Gastroesophageal sphincter (tissue), 4 donors: Measurements from ENCODE around the gene CRIP3. TPM values are rescaled to one million over a fixed set of nuclear protein-coding genes. Genes with fewer than 3 reads are reported as not detected.

ENCODE experiments used
- ATAC-seq: fragments of 150-250 bp; one replicate; pipeline ENCODE4 v1.9.1; 2016; ENCODE audit warnings: mild to moderate bottlenecking, moderate library complexity
- H3K27ac ChIP-seq, 4 donors: fragments of 200-600 bp; sonication (generic) in 3 of 4; 1 replicate in 3 of 4; 2 replicates in 1 of 4; pipeline ENCODE4 v1.5.1; 2016 to 2019
- H3K27me3 ChIP-seq: fragments of 200-600 bp; sonication (generic); one replicate; pipeline ENCODE4 v1.5.1; 2019
- H3K36me3 ChIP-seq, 2 donors: fragments of 200-600 bp; sonication (generic); one replicate each; pipeline ENCODE4 v1.5.1; 2019; ENCODE audit warnings: control low read depth in 1 of 2
- H3K4me1 ChIP-seq, 3 donors: fragments of 200-600 bp; sonication (generic); 1 replicate in 2 of 3; 2 replicates in 1 of 3; pipeline ENCODE4 v1.5.1; 2016 to 2019; ENCODE audit warnings: control low read depth in 2 of 3
- H3K4me3 ChIP-seq, 2 donors: fragments of 200-600 bp; sonication (generic); one replicate each; pipeline ENCODE4 v1.5.1; 2019; ENCODE audit warnings: mild to moderate bottlenecking in 1 of 2, moderate library complexity in 1 of 2
- H3K9me3 ChIP-seq, 3 donors: fragments of 200-600 bp; sonication (generic); one replicate each; pipeline ENCODE4 v1.5.1; 2017 to 2019; ENCODE audit warnings: control low read depth in 2 of 3
- CTCF ChIP-seq, 4 experiments: fragments of 200-600 bp in 2 of 4; fragments of 450-650 bp in 2 of 4; sonication (generic) in 1 of 4; IDR thresholded peaks; one replicate each; pipeline ENCODE4 v1.5.1; 2017 to 2019; ENCODE audit warnings: antibody characterized with exemption in 4 of 4, mild to moderate bottlenecking in 2 of 4, moderate library complexity in 2 of 4
- EP300 ChIP-seq: sonication (generic); formaldehyde crosslinking; IDR thresholded peaks from one replicate; pipeline ENCODE4 v1.6.1; 2017; ENCODE audit warnings: antibody characterized with exemption, mild to moderate bottlenecking
- POLR2A ChIP-seq, 2 donors: fragments of 450-650 bp; IDR thresholded peaks; one replicate each; pipeline ENCODE4 v1.6.1; 2017; ENCODE audit warnings: antibody characterized with exemption in 2 of 2, mild to moderate bottlenecking in 2 of 2, moderate library complexity in 1 of 2
- POLR2AphosphoS5 ChIP-seq: sonication (generic); formaldehyde crosslinking; IDR thresholded peaks from one replicate; pipeline ENCODE4 v1.6.1; 2017; ENCODE audit warnings: antibody characterized with exemption
- WGBS, 2 donors: methylation state at CpG; one replicate each; pipeline ENCODE4 v1.1.5; 2018; ENCODE audit warnings: low coverage in 1 of 2; 5-methylcytosine and 5-hydroxymethylcytosine counted together
- total RNA-seq, 4 donors: library from RNA; depleted of rRNA; stranded (reverse); fragments of >200 nt; gene quantifications; one replicate each; pipeline ENCODE4 v1.1.0, GENCODE V29; 2016

Gene CRIP3
- total RNA-seq, 4 donors from 2014 or later: not detected

GRCh38 chr6:43301081-43301870 is 7.3 kb downstream of the CRIP3 start:
- no peak overlapping the region for H3K4me3 ChIP-seq
- WGBS, 2 donors: 79% methylated on average over 6 of the region's 15 CpGs; no CpG with 5 or more reads in 1 of the 2 donors
- H3K36me3 ChIP-seq: no peaks in the 10 kb centered on the region
- H3K4me1 ChIP-seq: no peaks in the 10 kb centered on the region
- peaks cover 66% of the 10 kb centered on the region for H3K27me3 ChIP-seq
- H3K9me3 ChIP-seq: no peaks in the 10 kb centered on the region
- TF ChIP-seq EP300 (no peak), CTCF (IDR thresholded peaks at IDR 0.05) (no peak), POLR2AphosphoS5 (no peak), POLR2A (IDR thresholded peaks at IDR 0.05) (no peak)
- ATAC-seq: no peak
- H3K27ac ChIP-seq: no peak overlapping the region

GRCh38 chr6:43299338-43300293 is 9.0 kb downstream of the CRIP3 start:
- H3K36me3 ChIP-seq: no peaks in the 10 kb centered on the region
- WGBS, 2 donors: 55% methylated on average over 3 of the region's 18 CpGs; no CpG with 5 or more reads in 1 of the 2 donors
- no peak overlapping the region for H3K4me3 ChIP-seq
- no peaks in the 10 kb centered on the region for H3K9me3 ChIP-seq
- no peak for ATAC-seq
- no peak overlapping the region for H3K27ac ChIP-seq
- TF ChIP-seq EP300: no peak
- no peak for TF ChIP-seq POLR2AphosphoS5
- no peak for TF ChIP-seq POLR2A (IDR thresholded peaks at IDR 0.05)
- TF ChIP-seq CTCF (IDR thresholded peaks at IDR 0.05): no peak
- H3K4me1 ChIP-seq: no peaks in the 10 kb centered on the region
- H3K27me3 ChIP-seq: peaks cover 57% of the 10 kb centered on the region

GRCh38 chr6:43298565-43299337 is 9.9 kb downstream of the CRIP3 start:
- ATAC-seq: no peak
- WGBS, 2 donors: 47 to 54% methylated on average over 3 to 6 of the region's 12 CpGs

More at GRCh38 chr6:43298565-43299337, 9.9 kb downstream of the CRIP3 start:
- Histone ChIP-seq H3K9me3 (no peaks in the 10 kb centered on the region), H3K36me3 (no peaks in the 10 kb centered on the region), H3K27ac (no peak overlapping the region), H3K27me3 (peaks cover 51% of the 10 kb centered on the region), H3K4me1 (no peaks in the 10 kb centered on the region), H3K4me3 (no peak overlapping the region)
- no peak for TF ChIP-seq EP300
- TF ChIP-seq CTCF (IDR thresholded peaks at IDR 0.05): no peak
- no peak for TF ChIP-seq POLR2A (IDR thresholded peaks at IDR 0.05)
- TF ChIP-seq POLR2AphosphoS5: no peak
